ENCODE measurements around the gene OR13J1.

The OR13J1 gene

DNA sequence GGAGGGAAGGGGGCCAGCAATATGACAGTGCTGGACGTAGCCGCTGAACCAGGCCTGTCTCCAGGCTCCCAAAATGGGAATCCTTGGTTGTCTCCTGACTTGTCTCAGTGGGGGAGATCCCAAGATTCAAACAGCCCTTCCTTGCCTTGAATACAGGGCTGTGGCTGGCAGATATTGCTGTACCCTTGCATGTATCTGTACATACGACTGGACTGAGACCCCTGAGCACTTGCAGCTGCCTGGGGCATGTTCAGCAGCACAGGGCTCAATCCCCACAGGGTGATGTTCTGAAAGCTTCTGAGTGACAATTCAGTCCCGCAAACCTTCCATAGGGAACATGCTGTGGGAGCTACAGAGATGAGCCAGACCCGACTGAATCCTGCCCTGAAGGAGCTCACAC is 13.3 kb downstream of the OR13J1 start:
- no peak for DNase-seq

DNA sequence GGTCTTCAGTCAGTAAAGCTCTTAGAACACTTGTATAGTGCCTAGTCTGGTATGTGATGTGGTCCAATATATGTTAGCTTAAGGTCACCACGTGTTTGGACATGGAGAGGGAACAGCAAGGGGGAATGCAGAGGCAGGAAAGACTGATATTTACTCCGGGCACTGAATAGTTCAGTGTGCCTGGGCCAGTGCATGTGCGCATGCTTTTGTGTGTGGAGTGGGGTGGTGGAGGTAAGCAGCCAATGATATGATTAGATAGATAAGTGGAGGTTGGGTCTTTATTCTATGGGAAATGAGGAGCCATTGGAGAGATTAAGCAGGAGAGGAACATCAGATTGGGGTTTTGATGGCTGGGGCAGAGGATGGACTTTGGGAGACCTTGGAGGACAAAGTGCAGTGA is 14.0 kb downstream of the OR13J1 start:
- DNase-seq, result no peak

DNA sequence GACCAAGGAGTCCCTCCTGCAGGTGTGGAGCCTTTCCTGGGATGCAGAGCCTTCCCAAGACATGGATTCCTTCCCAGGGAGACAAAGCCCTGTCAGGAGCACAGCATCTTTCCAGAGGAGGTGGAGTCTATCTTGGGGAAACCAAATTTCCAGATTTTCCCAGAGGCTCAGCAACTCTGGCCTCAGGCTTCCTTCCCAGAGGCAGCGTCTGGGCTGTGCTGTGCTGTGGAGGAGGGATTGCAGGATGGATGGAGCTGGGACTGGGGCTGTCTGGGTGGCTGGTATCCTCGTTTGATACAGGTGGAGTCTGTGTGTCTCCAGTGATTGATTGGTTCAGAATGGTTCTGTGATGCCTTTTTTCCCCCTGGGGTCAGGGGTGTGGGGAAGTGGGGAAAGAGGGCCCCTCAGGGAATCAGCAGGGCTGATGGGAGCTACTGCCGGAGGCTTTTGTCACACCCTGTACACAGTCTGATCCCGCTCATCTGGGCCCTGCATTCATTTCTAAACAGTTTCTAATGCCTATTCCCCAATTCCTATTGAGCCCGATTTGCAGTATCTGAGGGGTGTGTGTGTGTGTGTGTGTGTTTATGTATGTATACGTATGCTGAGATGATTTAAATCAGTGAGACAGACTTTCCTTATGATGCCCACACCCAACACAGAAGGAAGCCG is 16.0 kb downstream of the OR13J1 start:
- DNase-seq, result no peak

DNA sequence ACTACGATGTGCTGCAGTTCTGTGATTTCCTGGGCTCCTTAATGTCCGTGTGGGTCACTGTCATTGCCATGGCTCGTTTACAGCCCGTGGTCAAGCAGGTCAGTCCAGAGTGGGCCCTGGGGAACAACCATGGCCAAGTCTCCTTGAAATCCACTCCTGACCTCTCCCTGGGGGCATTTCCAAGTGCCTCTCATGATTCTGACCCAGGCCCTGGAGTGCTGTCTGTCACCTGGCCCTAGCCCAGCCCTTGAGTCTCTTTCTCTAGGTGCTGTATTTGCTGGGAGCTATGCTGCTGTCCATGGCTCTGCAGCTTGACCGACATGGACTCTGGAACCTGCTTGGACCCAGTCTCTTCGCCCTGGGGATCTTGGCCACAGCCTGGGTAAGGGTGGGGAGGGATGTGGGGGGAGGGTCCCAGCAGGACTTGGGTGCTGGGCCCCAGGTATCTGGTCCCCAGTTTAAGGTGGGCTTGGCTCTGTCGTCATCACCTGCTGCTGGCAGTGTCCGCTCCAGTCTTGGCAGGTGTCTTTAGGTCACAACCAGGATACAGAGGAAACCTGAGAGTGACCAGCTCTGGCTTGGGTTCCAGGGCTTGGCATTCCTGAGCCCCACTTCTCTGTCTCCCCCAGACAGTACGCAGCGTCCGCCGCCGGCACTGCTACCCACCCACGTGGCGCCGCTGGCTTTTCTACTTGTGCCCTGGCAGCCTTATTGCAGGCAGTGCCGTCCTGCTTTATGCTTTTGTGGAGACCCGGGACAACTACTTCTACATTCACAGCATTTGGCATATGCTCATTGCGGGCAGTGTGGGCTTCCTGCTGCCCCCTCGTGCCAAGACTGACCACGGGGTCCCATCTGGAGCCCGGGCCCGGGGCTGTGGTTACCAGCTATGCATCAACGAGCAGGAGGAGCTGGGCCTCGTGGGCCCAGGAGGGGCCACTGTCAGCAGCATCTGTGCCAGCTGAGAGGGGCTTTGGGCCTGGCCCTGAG is 17.0 kb downstream of the OR13J1 start:
- DNase-seq, result no peak

DNA sequence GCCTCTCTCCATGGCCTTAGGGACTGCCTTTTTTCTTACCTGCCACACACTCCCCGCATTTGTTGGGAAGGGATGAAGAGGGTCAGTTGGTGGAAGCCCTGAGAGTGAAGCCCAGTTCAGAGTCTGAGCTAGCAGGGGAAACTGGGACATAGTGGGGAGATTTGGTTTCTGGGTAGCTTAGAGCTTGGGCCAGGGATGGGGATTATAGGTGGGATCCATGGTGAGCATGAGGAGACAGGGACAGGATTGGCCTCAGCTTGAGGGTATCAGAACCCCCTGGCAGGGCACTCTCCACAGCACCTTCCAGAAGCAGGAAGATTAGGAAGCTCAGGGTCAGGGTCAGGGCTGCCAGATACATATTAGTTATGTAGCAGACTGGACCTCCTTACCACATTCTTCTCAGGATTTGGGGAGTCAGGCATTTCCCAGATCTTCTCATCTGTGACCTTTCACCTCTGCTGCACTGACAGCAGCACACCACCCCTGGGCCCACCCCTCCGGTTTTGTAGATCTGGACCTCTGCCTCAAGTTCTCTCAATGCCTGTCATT is 17.9 kb downstream of the OR13J1 start:
- DNase-seq, result no peak

DNA sequence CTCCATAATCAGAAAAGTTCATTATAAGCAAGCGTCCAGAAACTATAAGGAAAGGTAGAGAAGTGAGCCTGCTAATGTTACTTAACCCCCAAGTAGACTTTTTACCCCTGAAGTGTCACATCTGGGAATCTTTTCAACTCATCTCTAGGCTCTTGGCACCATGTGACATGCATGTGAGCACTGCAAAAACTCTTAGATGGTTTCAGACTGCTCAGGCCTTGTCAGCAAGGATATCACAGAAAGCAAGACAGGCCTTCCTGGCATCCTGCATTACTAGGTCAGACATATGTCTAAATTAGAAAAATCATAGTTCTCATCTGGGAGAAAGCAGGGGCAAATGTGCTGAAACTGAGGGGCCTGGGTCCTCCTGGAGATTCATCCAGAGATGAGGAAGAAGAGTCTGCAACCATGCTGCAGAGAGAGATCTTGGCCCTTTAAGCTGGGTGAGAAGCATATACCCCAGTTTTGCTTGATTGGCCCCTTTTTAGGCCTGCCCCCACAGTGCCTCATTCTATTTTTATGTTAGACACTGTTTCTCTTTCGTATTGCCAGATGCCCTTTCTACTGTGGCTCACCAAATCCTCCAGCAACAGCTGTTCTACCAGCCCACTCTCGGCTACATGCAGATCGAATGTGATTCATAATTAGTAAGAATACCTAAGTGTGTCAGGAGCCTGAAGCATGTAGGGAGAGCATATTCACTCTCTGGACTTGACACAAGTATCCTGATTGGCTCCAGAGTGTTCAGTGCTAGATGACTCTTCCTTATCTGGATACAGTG is 22.2 kb downstream of the OR13J1 start:
- peak; percentile 83 for DNase-seq

DNA sequence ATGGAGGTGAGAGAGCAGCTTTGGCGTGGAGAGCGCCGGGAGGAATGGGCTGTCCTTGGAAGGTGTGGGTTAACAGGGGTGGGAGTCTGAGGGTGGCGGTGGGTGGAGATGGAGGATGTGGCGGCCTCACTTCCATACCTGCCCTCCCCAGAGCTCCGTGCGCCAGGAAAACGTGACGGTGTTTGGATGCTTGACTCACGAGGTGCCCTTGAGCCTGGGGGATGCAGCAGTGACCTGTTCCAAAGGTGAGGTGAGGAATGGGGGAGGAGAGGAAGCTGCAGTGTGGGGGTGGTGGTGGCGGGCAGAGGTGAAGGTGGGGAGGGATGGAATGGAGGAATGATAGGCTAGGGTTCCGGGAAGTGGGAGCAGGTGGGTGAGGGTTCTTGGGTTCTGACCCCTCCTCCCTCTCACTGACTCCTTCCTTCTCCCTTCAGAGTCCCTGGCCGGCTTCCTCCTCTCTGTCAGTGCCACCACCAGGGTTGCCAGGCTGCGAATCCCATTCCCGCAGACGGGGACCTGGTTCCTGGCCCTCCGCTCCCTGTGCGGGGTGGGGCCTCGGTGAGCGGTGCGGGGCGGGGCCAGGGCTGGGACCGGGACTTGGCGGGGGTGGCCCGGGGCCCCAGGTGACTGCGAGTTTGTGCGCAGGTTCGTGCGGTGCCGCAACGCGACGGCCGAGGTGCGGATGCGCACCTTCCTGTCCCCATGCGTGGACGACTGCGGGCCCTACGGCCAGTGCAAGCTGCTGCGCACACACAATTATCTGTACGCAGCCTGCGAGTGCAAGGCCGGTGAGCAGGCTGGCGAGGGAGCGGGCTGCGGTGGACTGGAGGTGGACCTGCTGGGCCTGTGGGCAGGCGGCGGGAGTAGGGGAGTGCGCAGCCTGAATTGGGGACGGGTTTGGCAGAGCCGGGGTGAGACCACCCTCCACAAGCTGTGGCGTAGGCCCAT is 24.1 kb downstream of the OR13J1 start:
- DNase-seq, result no peak

DNA sequence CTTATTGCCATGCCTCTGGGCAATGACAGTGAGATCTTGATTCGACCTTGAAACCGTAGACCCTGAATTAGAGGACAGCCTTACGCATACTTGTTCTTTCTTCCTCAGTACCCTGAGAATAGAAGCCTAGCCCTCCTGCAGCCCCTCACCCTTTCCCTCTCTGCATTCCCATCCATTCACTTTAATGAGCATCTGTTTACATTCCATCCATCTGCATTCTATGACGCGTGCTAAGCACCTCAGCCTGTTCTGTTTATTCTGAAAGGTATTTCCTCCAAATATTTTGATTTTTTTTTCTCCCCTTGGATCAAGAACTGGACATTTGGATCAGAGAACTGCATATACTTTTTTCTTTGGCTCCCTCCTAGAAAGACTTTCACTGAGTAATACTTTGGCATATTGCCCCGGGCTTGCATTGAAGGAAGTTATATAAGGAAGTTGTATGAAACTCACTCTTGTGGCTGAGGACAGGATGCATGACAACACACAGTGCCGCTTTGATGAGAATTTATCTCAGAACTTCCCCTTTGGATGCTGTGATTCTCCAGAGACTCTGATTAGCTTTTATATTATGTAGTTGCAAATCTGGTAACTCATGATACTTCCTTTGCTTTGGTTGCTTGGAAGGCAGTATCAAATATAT is 25.5 kb downstream of the OR13J1 start:
- peak; percentile 93 for DNase-seq

DNA sequence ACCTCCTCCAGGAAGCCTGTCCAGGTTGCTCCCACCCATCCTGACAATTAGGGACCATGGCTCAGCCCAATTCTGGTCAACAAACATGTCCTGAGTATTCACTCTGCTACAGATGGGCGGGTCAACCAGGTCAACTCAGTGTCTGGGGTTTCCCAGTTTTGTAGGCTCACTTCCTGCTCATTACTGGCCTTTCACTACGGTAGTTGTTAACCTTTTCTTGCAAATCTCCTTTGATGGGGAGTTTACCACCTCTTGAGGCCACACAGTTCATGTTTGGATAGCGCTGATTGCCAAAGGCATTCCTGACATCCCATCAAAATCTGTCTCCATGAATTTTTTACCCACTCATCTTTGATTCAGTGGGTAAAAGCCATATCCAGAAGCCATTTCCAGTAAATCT is 27.4 kb downstream of the OR13J1 start:
- DNase-seq, result no peak

DNA sequence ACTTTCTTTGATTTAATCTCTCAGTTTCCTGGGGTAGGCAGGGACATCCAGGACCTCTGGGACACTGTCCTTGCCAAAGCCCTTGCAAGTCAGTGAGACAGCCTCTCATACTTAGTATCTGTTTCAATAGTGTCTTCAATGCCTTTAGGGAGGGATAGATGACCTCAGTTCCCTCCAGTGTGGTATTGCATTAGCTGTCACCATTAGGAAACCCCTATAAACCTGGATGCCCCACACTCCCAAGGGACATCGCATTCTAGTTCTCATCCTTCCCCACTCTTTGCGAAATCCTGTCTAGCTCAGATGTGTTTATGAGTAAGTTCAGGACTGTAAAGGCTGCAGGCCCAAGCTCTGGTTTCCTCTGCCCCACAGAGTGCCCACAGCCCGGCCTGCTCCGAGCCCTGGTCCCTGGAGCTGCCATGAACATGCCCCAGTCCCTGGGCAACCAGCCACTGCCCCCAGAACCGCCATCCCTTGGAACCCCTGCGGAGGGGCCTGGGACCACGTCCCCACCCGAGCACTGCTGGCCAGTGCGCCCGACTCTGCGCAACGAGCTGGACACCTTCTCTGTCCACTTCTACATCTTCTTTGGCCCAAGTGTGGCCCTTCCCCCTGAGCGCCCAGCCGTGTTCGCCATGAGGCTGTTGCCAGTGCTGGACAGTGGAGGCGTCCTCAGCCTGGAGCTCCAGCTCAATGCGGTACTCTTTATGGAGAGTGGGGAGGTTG is 28.0 kb downstream of the OR13J1 start:
- DNase-seq, result no peak

DNA sequence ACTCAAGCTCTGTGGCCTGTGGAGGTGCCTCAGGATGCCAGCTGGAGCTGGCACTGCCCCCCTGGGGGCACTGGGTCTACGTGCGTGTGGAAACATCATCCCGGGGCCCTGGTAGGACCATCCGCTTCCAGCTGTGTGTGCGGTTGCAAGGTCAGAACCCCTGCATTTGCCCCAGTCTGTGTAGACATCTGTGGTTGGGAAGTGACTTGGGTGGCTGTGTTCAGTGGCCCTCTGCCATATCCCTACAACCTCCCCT is 28.6 kb downstream of the OR13J1 start:
- no peak for DNase-seq

DNA sequence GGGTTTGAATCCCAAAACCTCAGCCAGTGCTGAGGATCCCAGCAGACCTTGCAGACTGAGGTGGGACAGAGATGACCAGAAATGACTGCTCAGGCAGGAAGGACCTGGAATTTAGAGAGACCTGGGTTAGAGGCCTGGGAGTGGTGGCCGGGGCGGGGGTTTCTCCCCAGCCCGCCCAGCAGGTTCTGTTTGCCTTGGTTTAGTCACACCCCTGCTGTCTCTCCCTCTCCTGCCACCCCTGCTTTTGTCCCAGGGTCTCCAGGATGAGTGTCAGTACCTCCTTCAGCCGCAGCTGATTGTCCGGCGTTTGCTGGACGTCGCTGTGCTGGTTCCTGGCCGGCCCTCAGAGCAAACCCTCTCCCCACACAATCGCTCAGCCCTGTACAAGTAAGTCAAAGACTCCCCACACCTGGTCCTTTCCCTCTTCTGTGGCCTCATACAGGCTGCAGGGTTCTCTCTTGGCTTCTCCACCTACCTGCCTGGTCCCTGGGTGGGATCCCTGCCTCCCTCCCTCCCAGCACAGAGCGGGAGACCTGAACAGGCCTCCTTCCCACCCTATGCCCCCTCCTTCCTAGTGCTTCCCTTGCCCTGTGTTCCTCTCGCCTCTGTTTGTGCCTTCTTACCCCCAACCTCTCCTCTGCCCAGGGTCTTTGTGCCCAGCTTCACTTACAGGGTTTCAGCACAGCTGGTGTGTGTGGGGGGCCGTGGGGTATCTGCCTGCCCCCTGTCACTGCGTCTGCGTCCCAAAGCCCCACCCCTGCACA is 29.1 kb downstream of the OR13J1 start:
- DNase-seq, result no peak

DNA sequence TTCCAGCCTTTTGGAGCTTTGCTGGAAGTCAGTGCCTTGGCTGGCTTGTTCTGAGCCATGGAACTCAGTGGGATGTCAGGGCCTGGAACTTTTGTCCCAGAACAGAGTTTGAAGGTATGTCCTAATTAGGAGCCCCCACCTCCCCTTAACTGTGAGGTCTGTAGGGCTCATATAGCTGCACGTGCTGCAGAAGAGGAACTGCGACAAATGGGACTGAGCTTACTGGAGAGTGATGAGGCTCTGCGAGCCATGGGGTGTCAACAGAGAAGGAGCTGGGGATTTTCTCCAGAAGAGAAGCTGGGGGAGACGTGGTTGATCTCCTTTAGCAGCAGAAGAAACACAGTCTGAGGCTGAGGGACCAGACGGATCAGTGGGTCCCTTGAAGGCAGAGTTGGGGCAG is 30.3 kb downstream of the OR13J1 start:
- no peak for DNase-seq

DNA sequence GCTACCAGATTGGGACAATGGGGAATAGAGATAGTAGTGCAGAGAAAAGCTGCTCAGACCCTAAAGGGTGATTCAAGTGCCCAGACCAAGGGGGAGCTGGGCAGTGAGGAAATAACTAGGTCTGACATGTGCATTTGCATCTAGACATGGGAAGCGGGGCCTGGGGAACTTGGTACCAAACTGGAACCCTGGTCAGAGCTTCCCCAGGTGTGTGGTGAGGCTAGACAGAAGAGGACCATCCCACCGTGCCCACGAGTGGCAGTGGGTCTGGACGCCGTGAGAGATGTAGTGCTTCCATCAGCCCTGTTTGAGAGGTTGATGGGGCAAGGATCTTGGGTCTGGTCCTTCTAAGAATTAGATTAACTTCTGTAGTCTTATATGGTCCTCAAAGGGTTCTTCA is 33.6 kb downstream of the OR13J1 start:
- DNase-seq, result no peak

DNA sequence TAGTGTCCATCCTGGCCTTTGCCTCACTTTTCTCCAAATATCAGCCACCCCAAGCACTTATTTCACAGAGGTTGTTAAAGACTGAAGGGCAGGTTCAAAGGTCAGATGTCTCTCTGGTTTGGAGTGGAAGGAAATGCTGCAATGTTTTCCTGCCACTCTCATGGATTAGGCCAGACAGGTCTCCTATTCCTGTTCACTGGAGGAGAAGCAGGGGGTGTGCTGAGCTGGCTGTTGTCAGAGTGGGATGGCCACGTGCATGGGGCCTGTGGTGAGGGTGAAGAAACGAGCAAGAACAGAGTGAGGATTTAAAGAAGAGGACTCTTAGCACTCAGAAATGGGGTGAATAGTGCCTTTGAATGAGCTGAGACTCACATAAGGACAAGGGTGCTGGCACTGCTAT is 34.4 kb downstream of the OR13J1 start:
- no peak for DNase-seq

DNA sequence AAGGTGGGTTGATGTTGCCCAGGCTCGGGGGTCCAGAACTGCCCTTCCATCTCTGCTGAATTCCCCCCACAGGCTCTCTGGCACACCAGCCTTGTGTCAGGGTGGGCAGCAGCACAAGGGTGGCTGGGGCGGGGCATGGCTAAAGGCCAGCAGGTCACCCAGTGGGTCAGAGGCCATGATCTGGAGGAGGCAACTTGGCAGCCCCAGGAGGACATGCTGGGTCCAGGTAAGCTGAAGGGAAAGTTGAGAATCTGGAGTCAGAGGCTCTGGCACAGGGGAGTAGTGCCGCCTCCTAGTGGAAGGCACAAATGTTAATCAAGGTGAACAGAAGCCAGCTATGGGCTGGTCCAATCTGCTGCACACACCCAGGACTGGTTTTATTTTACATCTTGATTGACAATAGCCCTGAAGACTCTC is 35.0 kb downstream of the OR13J1 start:
- DNase-seq, result no peak

DNA sequence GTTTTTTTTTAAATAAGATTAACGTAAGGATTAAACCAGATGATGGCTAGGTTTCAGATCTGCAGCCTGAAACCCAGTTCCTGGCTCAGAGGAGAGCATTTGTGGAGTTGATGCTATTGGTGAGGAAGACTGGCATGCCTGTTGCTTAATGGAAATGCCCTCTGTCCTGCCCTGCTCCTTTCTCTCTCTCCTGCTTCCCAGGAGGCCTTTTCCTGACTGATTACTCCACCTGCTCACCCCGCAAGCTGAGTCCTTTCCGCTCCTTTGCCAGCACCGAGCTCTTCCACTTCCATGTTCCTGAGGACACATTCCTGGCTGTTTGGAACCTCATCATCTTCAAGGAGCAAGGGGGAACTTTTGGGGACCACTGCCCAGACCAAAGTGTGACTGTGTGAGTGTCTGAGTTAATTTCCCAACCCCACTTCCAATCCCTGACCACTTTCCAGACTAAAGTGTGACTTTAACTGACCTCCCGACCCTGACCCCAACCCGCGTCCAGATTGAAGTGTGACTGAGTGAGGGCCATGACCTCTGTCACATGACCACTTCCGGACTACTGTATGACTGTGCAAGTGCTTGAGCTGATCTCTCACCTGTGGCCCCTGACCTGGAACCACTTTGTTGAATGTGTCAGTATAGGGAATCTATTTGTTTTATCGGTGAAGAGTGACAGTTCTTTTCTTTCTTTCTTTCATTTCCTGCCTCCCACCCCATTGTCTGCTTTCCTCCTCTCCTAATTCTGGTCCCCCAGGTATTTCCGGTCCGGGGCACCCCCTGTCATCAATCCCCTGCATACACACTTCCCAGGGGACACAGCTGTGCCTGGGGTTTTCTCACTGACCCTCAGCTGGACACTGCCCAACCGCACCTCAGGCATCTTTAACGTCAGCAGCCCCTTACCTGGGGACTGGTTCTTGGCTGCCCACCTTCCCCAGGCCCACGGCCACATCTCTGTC is 35.7 kb downstream of the OR13J1 start:
- no peak for DNase-seq

DNA sequence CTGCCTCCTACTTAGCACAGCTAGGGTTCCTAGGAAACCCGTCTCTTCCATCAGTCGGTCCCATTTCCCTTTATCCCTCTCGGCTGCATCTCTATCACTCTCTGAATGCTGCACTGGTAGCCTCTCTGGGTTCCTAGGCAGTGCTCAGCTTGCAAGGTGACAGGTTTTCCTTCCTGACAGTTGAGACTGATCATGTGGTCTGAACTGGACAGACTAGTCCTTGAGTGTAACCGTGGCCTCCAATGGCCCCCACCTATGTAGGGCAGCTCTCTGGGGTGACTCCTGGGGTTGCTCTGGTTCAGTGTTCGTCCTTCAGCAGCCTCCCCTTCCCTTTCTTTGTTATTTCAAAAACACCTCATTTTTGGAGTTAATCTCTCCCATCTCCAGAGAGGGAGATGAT is 37.4 kb downstream of the OR13J1 start:
- DNase-seq, result no peak

DNA sequence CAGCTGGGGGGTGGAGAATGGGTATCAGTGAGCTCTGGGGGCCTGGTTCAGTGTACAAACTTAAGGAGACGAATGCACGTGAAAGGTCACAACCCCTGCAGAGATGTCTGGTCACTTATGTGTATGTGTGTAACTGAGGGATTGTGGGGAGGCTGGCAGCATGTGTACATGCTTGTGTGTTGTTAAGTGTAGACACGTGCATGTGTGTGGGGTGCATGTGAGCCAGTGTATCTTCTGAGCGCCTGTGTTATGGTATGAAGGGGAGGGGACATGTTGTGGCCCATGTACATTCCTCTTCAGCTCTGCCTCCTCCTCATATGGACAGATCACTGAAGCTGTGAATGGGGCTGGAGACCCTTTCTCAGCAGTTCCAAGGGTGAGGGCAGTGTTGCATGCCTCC is 39.2 kb downstream of the OR13J1 start:
- DNase-seq, result no peak
